HG03039 (cell line): ENCODE measurements around the gene IL11.

ENCODE experiments used
- ATAC-seq: cut with Tn5 transposase; IDR thresholded peaks from one replicate; pipeline ENCODE4 v1.9.1; 2021; ENCODE audit warnings: mild to moderate bottlenecking, moderate library complexity; ENCODE audit not compliant: unreplicated experiment

IL11 gene

DNA sequence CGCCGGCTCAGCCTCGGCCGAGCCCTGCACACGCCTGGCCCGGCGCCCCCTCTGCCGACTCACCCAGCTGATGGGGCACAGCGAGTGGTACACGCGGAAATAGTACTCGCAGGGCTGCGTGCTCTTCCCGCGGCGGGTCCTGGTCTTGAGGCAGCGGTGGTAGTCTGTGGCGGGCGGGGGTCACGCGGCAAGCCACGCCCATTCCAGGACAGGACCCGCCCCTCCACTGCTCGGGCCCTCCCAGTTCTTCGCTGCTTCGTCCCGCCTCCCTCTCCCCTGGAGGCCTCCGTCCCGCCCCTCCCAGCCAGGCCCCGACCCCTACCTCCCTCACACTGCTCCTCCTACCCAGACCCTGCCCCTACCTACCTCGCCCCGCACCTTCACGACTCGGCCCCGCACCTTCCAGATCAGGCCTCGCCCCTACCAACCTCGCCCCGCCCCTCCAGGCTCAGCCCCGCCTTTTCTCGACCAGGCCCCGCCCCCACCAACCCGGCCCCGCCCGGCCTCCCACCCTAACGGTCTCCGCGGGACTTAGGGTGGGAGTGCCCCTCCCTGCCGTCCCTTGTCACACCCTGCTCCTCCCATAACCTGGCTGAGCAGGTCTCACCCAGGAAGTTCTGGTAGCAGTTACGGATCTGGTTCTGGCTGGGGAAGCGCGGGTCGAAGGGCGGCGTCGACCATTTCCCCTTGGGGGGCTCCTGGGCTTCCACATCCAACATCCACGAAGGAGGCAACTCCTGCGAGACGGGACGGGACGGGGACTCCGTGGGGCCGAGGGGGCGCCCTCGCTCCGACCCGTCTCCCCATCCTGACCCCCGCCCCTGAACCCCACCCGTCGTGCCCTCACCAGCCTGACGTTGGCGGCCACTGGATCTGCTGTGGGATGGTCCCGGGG lies 16.2 kb downstream of the IL11 start:
- ATAC-seq = no peak

- no peak for ATAC-seq
These were observed 16.9 kb downstream of the IL11 start for GRCh38 chr19:55353356-55353802.

- no peak for ATAC-seq
These were observed 17.6 kb downstream of the IL11 start for GRCh38 chr19:55352549-55353145.

DNA sequence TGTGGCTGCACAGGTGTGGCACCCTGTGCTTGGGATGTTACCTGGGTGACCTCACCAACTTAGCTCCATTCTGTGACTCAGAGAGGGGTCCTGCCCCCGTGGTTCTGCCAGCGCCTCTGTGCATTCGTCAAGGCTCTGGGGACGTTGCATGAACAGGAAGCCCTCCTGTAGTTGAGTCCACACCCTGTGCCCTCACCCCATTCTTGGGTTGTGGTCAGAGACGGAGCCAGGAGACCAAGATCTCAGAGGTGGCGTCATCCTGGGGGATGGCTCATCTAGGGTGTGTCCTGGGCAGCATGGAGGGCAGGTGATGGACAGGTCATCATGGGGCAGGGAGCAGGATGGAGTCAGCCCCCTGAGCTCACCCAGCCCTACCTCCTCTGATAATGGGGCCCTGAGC lies 18.2 kb downstream of the IL11 start:
- no peak for ATAC-seq

- ATAC-seq = no peak
These were observed 19.5 kb downstream of the IL11 start for GRCh38 chr19:55350620-55351315.

GRCh38 chr19:55348317-55349034 lies 21.8 kb downstream of the IL11 start:
- no peak for ATAC-seq

- ATAC-seq = no peak
These were observed 22.7 kb downstream of the IL11 start for GRCh38 chr19:55347442-55348009.

DNA sequence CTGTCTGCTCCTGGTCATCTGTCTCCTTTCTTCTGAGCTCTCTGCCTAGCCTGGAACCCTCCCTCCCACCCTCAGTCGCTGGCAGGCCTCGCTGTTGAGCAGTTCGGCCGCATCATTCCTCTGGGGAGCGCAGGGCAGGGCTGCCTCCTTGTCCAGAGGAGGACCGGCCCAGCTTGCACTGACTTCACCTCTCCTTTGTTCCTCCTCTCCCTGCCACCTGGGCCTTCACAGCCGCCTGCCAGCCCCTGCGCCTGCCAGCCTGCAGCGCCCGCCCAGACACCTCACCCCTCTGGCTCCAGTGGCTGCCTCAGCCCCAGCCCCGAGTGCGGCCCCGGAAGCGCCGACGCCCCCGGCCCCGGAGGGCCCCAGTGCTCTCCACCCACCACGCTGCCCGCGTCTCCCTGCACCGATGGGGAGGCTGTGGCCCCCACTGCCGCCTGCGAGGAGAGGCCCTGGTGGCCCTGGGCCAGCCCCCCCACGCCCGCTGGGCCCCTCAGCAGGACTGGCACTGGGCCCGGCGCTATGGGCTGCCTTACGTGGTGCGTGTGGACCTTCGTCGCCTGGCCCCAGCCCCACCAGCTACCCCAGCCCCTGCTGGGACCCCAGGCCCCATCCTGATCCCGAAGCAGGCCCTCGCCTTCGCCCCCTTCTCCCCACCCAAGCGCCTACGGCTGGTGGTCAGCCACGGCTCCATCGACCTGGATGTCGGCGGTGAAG lies 23.4 kb downstream of the IL11 start:
- no peak for ATAC-seq

DNA sequence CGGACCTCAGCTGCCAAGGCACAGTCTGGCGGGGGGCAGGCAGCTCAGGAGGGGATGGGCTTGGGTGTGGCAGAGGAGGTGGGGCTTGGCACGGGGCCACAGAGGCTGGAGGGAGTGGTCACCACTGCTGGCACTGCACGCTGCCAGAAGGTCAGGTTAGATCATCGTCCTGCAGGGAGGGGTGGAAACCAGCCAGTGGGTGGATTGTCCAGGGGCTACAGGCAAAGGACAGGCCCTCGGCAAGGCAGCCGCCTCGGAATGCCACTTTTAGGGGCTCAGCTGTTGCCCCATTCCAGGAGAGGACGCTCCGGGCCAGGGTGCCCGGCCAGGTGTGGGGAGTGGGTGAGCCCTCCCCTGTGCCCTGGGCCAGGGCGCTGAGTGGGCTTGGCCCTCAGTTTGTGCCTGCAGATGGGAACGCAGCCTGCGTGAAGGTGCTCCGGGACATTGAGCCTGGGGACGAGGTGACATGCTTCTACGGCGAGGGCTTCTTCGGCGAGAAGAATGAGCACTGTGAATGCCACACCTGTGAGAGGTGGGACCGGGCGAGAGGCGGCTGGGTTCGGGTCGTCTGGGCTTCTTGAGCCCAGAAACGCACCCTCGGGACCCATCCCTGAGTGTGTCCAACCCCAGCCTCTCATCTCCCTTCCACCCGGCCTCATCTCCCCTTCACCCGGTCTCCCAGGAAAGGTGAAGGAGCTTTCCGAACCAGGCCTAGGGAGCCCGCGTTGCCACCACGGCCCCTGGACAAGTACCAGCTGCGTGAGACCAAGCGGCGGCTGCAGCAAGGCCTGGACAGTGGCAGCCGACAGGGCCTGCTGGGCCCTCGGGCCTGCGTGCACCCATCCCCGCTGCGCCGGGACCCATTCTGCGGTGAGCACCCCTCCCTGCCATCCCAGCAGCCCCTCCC lies 24.2 kb downstream of the IL11 start:
- ATAC-seq = no peak

GRCh38 chr19:55345101-55345817 lies 25.0 kb downstream of the IL11 start:
- ATAC-seq = no peak

GRCh38 chr19:55344444-55344843 lies 25.8 kb downstream of the IL11 start:
- ATAC-seq = no peak

- no peak for ATAC-seq
These were observed 28.4 kb downstream of the IL11 start for GRCh38 chr19:55341595-55342531.

DNA sequence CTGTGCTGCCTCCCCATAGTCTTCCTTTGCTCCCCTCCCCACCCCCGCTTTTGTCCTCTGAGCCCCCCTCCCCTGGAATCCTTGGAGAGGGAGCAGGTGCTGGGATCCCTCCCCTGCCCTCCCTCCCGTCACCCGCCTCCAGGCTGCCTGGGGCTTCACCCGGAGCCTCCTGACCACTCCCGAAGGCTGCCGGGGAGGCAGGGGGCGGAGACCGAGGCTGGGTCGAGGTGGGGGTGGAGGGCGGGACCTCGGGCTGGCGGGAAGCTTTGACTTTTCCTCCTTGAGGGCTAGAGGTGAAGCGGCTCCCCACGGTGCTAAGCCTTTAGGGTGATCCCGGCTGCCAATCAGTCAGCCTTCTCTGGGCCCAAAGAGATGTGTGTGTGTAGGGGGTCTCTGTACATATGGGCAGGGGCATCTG lies 29.1 kb downstream of the IL11 start:
- ATAC-seq = no peak

DNA sequence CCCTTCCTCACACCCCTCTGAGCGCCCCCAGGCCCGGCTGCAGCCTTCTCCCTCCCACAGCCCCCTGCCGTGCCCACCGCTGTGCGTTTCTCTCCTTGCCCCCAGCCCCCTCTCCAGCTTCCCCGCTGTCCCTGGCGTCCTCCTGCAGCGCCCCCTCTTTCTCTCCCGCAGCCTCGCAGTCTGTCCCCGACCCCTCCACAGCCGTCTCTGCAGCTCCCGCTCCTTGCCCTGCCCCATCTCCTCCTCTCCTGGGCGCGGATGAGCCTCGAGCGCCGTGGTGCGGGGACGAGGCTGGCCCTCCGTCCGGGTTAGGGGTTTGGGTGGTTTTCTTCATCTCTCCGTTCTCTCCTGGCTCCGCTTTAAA lies 29.5 kb downstream of the IL11 start:
- ATAC-seq = no peak

DNA sequence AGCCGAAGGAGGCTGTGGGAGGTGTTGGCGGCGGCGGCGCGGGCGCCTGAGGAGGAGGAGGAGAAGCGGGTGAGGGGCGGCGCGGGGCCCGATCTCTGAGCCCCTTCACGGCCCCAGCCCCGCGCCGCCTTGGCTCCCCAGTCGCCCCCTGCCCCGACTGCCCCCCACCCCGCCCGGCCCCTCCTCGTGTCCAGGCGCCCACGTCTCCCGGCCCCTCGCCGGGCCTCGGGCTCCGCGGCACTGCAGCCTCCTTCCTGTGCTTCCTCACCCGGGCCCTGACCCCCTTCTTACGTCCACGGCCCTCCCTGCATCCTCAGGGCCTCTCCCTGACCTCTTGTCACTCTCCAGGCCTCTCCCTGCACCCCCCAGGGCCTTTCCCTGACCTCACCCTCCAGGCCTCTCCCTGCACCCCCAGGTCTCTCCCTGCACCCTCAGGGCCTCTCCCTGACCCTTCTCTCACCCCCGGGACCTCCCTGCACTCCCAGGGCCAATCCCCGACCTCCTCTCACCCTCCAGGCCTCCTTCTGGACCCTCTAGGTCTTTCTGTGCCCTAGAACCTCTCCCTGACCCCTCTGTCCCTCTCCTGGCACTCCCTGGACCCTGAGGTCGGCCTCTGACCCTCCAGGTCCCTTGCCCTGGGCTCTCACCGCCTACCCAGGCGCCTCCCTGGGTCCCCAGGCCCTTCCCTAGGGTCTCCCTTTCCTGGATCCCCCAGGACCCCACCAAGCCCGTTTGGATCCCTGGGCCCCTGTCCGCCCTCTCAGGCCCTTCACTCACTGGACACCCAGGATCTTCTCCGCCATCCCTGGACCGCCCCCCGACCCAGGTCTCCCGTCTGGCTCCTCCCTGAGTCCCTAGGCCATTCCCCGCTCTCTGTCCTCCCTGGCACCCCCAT lies 30.1 kb downstream of the IL11 start:
- no peak for ATAC-seq

DNA sequence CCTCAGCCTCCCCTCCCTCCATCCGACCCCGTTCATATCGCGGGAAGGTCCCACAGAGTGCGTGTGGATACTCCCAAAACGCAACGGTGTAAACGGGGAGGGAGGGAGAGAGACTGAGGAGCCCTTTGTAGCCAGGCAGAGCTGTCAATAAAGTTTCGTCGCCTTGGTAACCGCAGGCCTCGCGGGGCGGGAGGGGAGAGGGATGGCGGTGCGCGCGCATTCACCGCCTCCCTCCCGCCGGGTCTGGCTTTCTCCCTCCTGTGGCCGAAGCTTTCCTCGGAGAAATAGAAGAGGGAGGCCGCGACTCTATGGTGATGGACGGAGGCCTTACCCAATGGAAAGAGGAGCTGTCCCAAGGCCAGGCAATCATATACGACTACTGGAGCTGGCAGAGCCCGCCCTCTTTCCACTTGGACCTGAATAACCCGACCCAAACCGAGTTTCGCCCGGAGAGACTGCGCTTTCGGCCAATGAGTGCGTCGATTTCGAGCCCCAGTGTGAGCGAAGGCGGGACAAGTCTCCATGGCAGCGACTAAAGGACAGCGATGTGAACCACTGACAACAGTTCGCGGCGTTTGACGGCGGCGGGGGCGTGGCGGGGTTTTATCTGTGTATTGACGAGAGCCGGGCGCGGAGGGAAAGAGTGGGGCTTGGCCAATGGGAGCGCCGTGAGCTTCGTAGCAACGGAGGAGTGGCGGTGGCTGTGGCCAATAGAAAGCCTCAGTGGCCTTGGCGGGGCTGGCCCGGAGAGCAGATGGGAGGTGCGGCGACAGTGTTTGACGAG lies 31.0 kb downstream of the IL11 start, which contains the start of gene KMT5C:
Gene KMT5C (plus strand): TSS at position 772 of the 784 bp plus-strand sequence. CDS start 2,061 bp downstream, outside the sequence.
- ATAC-seq = peak; percentile 81
